Measurements from ENCODE around the gene PRDM10. TPM values are rescaled to one million over a fixed set of nuclear protein-coding genes. Genes with fewer than 3 reads are reported as not detected.
"Not testable (repeated sequence)": the region's sequence is repeated elsewhere in the genome, so short reads cannot be mapped to it uniquely, and the experiment has no call there.

PRDM10 gene
- total RNA-seq, 2 experiments from 2014 or later = 8.2 to 9.6 TPM

- Mint-ChIP-seq H3K36me3 (ENCODE audit: low read depth) (peaks cover 42% of the 10 kb centered on the region), H3K27me3 (no peaks in the 10 kb centered on the region), H3K27ac (no peak overlapping the region), H3K9me3 (no peaks in the 10 kb centered on the region), H3K4me1 (ENCODE audit: low read depth) (no peaks in the 10 kb centered on the region), H3K4me3 (no peak overlapping the region)
- no peak for TF ChIP-seq CTCF (IDR thresholded peaks at IDR 0.05)
- Histone ChIP-seq H3K4me3 (ENCODE audit: low read length) (no peak overlapping the region), H3K27me3 (ENCODE audit: control insufficient read depth in 1 of 2, insufficient read depth in 2 of 2, low read length in 2 of 2) (no peaks in the 10 kb centered on the region), H3K36me3 (ENCODE audit: insufficient read depth, low read length) (peaks cover 17% of the 10 kb centered on the region), H3K4me1 (ENCODE audit: insufficient read depth, low read length) (no peaks in the 10 kb centered on the region), H3K27ac (ENCODE audit: low read depth in 1 of 2, low read length in 2 of 2) (no peak overlapping the region), H3K9me3 (ENCODE audit: control insufficient read depth in 1 of 2, insufficient read depth in 1 of 2, low read length in 2 of 2) (no peaks in the 10 kb centered on the region)
- ATAC-seq (ENCODE audit: poor library complexity) = no peak
- CTCF ChIA-PET = no interaction called here
- intact Hi-C loops (cut with DNase I, micrococcal nuclease) = no loop called here
- POLR2A ChIA-PET = no interaction called here
- DNase-seq = no peak
Measured at GRCh38 chr11:129955282-129955681, 47.4 kb downstream of the PRDM10 start.

DNA sequence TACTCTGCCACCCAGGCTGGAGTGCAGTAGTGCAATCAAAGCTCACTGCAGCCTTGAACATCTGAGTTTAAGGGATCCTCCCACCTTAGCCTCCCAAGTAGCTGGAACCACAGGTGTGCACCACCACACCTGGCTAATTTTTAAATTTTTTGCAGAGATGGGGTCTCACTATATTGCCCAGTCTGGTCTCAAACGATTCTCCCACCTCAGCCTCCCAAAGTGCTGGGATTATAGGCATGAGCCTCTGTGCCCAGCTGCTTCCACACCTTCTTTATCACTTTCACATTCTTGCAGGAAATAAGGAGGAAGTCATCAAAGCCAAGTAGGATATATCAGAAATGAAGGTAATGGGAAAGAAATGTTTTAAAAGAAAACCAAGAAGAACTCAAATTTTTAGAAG lies 47.9 kb downstream of the PRDM10 start:
- H3K27ac ChIP-seq (ENCODE audit: low read depth in 1 of 2, low read length in 2 of 2); H3K4me3 Mint-ChIP-seq; H3K4me1 Mint-ChIP-seq (ENCODE audit: low read depth); CTCF ChIA-PET; H3K4me1 ChIP-seq (ENCODE audit: insufficient read depth, low read length); DNase-seq; ATAC-seq (ENCODE audit: poor library complexity); H3K27ac Mint-ChIP-seq; H3K27me3 Mint-ChIP-seq; H3K9me3 Mint-ChIP-seq; H3K4me3 ChIP-seq (ENCODE audit: low read length); H3K27me3 ChIP-seq (ENCODE audit: control insufficient read depth in 1 of 2, insufficient read depth in 2 of 2, low read length in 2 of 2); intact Hi-C loops (cut with DNase I, micrococcal nuclease); POLR2A ChIA-PET; H3K9me3 ChIP-seq (ENCODE audit: control insufficient read depth in 1 of 2, insufficient read depth in 1 of 2, low read length in 2 of 2): not testable (repeated sequence)
- H3K36me3 Mint-ChIP-seq (ENCODE audit: low read depth) = peaks cover 39% of the 10 kb centered on the region
- peaks cover 15% of the 10 kb centered on the region for H3K36me3 ChIP-seq (ENCODE audit: insufficient read depth, low read length)

- no peaks in the 10 kb centered on the region for H3K4me1 Mint-ChIP-seq (ENCODE audit: low read depth)
- intact Hi-C loops (cut with DNase I, micrococcal nuclease) = no loop called here
- H3K4me3 Mint-ChIP-seq = no peak overlapping the region
- no peak overlapping the region for H3K27ac ChIP-seq (ENCODE audit: low read depth in 1 of 2, low read length in 2 of 2)
- no peaks in the 10 kb centered on the region for H3K27me3 Mint-ChIP-seq
- H3K4me3 ChIP-seq (ENCODE audit: low read length) = no peak overlapping the region
- H3K9me3 ChIP-seq (ENCODE audit: control insufficient read depth in 1 of 2, insufficient read depth in 1 of 2, low read length in 2 of 2) = no peaks in the 10 kb centered on the region
- no peak for ATAC-seq (ENCODE audit: poor library complexity)
- H3K4me1 ChIP-seq (ENCODE audit: insufficient read depth, low read length) = no peaks in the 10 kb centered on the region
- no peak for DNase-seq
- CTCF ChIA-PET = no interaction called here
- no peaks in the 10 kb centered on the region for H3K27me3 ChIP-seq (ENCODE audit: control insufficient read depth in 1 of 2, insufficient read depth in 2 of 2, low read length in 2 of 2)
- H3K9me3 Mint-ChIP-seq = no peaks in the 10 kb centered on the region
- H3K36me3 Mint-ChIP-seq (ENCODE audit: low read depth) = peaks cover 41% of the 10 kb centered on the region
- peaks cover 7% of the 10 kb centered on the region for H3K36me3 ChIP-seq (ENCODE audit: insufficient read depth, low read length)
- no peak for TF ChIP-seq CTCF (IDR thresholded peaks at IDR 0.05)
- POLR2A ChIA-PET = no interaction called here
- no peak overlapping the region for H3K27ac Mint-ChIP-seq
Measured at GRCh38 chr11:129951866-129952262, 50.8 kb downstream of the PRDM10 start.

GRCh38 chr11:129951201-129951865 lies 51.3 kb downstream of the PRDM10 start:
- Histone ChIP-seq H3K4me3 (ENCODE audit: low read length) (no peak overlapping the region), H3K36me3 (ENCODE audit: insufficient read depth, low read length) (peaks cover 12% of the 10 kb centered on the region), H3K27me3 (ENCODE audit: control insufficient read depth in 1 of 2, insufficient read depth in 2 of 2, low read length in 2 of 2) (no peaks in the 10 kb centered on the region), H3K9me3 (ENCODE audit: control insufficient read depth in 1 of 2, insufficient read depth in 1 of 2, low read length in 2 of 2) (no peaks in the 10 kb centered on the region), H3K4me1 (ENCODE audit: insufficient read depth, low read length) (no peaks in the 10 kb centered on the region), H3K27ac (ENCODE audit: low read depth in 1 of 2, low read length in 2 of 2) (no peak overlapping the region)
- POLR2A ChIA-PET = no interaction called here
- CTCF ChIA-PET = no interaction called here
- DNase-seq (no peak), ATAC-seq (ENCODE audit: poor library complexity) (no peak)
- Mint-ChIP-seq H3K4me3 (no peak overlapping the region), H3K27me3 (no peaks in the 10 kb centered on the region), H3K9me3 (no peaks in the 10 kb centered on the region), H3K36me3 (ENCODE audit: low read depth) (peaks cover 43% of the 10 kb centered on the region), H3K4me1 (ENCODE audit: low read depth) (no peaks in the 10 kb centered on the region), H3K27ac (no peak overlapping the region)
- intact Hi-C loops (cut with DNase I, micrococcal nuclease) = no loop called here
- no peak for TF ChIP-seq CTCF (IDR thresholded peaks at IDR 0.05)

All from CD4-positive, alpha-beta T cell (primary cell).